AG09309 (cell line): ENCODE measurements around the gene EIF4G3.
A peak's percentile ranks its signal among the peaks of the same experiment; 100 is the strongest.
"Not testable (repeated sequence)": the region's sequence is repeated elsewhere in the genome, so short reads cannot be mapped to it uniquely, and the experiment has no call there.

Experiments
- DNase-seq: peaks from one replicate; pipeline ENCODE4 v3.0.0-alpha.2; 2010; ENCODE audit warnings: low read depth
- H3K4me3 ChIP-seq: 2 replicates; pipeline ENCODE4 v1.5.1; 2011; ENCODE audit warnings: mild to moderate bottlenecking, low read depth, low read length, moderate library complexity; ENCODE audit not compliant: control insufficient read depth
- TF ChIP-seq, protein P1 (sequence below): IDR thresholded peaks from 2 replicates; pipeline ENCODE4 v1.5.1; 2011; ENCODE audit warnings: mild to moderate bottlenecking, low read depth, low read length, inconsistent platforms; ENCODE audit not compliant: insufficient read depth, control insufficient read depth; ENCODE audit errors: missing control alignments

EIF4G3 gene

DNA sequence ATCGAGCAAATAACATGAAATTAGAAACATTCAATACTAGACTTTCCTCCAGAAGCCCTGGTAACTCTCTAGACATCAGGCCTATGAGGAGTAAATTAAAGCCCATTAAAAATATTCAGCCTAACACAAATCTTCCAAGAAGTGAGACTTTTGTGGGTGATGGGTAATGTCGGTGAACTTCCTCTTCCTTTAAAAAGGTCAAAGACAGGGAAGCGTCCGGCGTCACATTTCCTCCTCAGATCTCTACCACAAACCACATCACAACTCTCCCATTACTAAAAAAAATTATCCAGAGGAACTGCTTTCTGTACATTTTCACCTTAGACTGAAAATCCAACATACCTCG, 1.4 kb downstream of the EIF4G3 start:
- no peak for DNase-seq
- peak overlapping the region; percentile 99 for H3K4me3 ChIP-seq
- TF ChIP-seq, protein P1, sequence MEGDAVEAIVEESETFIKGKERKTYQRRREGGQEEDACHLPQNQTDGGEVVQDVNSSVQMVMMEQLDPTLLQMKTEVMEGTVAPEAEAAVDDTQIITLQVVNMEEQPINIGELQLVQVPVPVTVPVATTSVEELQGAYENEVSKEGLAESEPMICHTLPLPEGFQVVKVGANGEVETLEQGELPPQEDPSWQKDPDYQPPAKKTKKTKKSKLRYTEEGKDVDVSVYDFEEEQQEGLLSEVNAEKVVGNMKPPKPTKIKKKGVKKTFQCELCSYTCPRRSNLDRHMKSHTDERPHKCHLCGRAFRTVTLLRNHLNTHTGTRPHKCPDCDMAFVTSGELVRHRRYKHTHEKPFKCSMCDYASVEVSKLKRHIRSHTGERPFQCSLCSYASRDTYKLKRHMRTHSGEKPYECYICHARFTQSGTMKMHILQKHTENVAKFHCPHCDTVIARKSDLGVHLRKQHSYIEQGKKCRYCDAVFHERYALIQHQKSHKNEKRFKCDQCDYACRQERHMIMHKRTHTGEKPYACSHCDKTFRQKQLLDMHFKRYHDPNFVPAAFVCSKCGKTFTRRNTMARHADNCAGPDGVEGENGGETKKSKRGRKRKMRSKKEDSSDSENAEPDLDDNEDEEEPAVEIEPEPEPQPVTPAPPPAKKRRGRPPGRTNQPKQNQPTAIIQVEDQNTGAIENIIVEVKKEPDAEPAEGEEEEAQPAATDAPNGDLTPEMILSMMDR = no peak

DNA sequence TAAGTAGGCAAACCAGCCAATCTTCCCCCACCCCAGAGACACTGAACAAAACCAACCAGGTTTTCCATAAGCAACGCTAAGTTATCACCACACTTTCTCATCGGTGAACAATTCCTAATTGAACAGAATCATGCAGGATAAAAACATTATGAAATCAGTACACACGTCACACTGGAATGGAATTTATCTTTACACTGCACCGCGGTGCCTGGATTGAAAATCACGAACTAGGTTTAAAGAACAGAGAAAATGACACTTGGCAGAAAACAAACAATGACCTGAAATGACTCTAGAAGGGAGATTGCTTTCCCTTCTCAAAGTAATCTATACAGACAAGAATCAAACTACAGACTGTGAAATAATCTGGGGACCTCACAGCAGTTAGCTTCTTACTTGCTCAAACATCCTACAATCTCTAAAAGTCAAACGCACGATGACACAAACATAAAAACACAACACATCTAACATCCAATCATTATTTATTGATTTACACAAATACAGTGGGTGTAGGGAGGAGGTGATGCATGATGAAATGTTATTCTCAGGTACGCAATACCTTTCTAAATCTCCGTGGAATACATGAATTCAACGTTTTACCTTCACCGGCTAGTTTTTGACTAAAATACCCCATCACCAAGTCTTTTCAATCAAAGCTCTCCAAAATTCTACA, 1.9 kb downstream of the EIF4G3 start:
- DNase-seq = no peak
- H3K4me3 ChIP-seq = peak overlapping the region; percentile 99
- TF ChIP-seq, protein P1 = no peak

DNA sequence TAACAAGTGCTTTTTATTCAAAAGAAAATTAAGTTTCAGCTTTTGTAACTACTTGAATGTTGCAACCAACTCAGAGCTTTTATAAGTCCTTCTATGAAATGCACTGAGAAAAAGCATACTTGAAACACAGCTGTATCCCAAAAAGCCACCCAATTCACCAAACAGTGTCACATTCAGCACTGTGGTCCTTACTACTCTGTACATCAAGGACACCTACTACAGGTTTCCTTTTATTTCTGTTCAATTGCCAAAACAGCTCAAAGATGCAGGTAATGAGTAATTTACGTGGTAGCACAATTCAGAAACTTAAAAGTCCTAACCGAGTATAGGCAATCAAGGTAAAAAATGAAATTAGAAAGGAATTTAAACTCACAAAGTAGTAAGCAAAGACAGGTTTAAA, 2.5 kb downstream of the EIF4G3 start:
- TF ChIP-seq, protein P1 = no peak
- DNase-seq = no peak
- H3K4me3 ChIP-seq = peak overlapping the region; percentile 99

DNA sequence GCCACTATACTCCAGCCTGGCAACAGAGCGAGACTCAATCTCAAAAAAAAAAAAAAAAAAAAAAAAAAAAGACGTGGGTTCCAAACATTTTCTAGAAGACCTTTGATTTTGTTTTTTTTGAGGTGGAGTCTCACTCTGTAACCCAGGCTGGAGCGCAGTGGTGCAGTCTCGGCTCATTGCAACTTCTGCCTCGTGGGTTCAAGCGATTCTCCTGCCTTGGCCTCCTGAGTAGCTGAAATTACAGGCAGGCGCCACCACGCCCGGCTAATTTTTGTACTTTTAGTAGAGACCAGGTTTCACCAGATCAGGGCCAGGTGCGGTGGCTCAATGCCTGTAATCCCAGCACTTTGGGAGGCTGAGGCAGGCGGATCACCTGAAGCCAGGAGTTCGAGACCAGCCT, 3.6 kb downstream of the EIF4G3 start:
- H3K4me3 ChIP-seq, DNase-seq: not testable (repeated sequence)

DNA sequence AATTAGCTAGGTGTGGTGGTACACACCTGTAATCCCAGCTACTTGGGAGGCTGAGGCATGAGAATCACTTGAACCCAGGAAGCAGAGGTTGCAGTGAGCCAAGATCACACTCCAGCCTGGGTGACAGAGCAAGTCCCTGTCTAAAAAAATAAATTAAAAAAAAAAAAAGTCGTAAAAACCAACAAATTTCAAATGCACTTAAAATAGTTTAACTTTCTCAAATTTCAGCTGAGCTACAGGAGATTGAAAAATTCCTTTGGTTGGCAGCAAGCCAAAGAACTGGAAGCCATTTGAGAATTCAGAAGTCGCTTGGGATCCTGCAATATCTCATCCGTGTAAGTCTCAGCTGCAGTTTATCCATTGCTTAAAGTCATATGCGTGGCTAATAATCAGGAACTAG, 5.9 kb downstream of the EIF4G3 start:
- DNase-seq, H3K4me3 ChIP-seq: not testable (repeated sequence)

DNA sequence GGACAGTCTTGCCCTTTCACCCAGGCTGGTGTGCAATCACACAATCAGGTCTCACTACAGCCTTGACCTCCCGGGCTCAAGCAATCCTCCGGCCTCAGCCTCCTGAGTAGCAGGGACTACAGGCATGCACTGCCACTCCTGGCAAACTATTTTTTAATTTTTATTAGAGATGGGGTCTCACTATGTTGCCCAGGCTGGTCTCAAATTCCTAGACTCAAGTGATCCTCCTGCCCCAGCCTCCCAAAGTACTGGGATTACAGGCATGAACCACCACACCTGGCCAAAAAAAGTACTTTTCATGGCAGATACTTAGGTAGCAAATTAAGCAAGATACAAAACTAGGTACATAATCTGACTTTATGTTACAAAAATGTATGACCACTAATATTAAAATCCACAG, 8.3 kb downstream of the EIF4G3 start:
- TF ChIP-seq, protein P1 = no peak
- H3K4me3 ChIP-seq = no peak overlapping the region
- DNase-seq = no peak

DNA sequence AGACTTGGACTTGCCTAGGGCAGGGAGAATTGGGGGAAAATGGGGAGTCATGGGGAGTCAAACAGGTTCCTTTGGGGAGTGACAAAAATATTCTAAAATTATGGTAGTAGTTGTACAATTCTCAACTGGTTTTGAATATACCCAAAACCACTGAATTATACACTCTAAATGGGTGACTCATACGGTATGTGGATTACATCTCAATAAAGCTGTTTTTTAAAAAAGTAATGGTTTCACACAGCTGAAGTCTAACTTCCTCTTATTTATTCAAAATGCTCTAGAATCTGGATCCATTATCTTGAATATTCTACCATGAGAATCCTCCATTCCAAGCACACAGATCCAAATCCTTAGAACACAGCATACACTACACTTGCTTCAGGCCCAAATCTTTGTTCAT, 11.1 kb downstream of the EIF4G3 start:
- no peak overlapping the region for H3K4me3 ChIP-seq
- TF ChIP-seq, protein P1 = no peak
- DNase-seq = no peak

DNA sequence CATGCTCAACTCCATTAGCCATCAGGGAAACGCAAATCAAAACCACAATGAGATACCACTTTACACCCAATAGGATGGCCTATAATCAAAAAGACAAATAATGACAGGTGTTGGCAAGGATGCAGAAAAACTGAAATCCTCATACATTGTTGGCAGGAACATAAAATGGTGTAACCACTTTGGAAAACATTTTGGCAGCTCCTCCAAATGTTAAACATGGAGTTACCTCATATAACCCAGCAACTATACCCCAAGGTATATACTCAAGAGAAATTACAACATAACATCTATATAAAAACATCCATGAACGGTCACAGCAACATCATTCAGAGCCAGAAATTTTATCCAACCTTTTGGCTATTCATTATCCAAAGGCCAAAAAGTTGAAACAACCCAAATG, 11.6 kb downstream of the EIF4G3 start:
- TF ChIP-seq, protein P1 = no peak
- DNase-seq = no peak
- no peak overlapping the region for H3K4me3 ChIP-seq
